Kidney glomerular epithelial cell (primary cell): ENCODE data around the gene KCNK10.

Experiments
- DNase-seq: peaks from one replicate; lab custom pipeline; 2025; lab: John Stamatoyannopoulos, UW

Gene KCNK10, protein sequence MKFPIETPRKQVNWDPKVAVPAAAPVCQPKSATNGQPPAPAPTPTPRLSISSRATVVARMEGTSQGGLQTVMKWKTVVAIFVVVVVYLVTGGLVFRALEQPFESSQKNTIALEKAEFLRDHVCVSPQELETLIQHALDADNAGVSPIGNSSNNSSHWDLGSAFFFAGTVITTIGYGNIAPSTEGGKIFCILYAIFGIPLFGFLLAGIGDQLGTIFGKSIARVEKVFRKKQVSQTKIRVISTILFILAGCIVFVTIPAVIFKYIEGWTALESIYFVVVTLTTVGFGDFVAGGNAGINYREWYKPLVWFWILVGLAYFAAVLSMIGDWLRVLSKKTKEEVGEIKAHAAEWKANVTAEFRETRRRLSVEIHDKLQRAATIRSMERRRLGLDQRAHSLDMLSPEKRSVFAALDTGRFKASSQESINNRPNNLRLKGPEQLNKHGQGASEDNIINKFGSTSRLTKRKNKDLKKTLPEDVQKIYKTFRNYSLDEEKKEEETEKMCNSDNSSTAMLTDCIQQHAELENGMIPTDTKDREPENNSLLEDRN

DNA sequence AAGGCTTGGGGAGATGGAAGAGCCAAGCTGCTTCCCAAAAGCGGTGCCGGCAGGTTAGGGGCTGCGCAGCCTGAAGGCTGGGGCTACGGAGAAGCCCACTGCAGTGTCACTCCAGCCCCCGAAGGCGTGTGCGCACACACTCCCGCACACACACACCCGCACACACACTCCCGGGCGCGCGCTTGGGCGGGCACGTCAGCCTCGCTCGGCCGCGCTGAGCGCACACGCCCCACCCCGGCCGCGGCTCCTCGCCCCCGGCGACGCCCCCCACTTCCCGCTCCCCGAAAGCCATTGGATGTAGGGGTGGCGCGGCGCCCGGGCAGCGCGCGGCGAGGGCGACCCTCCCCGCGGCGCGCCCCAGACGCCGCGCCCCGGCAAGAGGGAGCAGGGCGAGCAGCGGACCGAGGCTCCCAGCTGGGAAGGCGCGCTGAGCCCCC is at the start of gene KCNK10:
KCNK10 (minus strand) TSS at position 184 of the 437 bp plus-strand sequence. CDS start 471 bp downstream, outside the sequence.
- DNase-seq: no peak

DNA sequence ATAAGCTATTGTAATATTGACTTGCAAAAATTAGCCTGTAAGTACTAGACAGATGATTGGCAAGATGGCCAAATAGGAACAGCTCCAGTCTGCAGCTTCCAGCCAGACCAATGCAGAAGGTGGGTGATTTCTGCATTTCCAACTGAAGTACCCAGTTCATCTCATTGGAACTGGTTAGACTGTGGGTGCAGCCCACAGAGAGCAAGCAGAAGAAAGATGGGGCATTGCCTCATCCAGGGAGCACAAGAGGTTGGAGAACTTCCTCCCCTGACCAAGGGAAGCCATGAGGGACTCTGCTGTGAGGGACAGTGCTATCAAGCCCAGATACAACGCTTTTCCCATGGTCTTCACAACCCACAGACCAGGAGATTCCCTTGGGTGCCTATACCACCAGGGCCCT is 46.4 kb upstream of the KCNK10 start:
- DNase-seq: no peak

DNA sequence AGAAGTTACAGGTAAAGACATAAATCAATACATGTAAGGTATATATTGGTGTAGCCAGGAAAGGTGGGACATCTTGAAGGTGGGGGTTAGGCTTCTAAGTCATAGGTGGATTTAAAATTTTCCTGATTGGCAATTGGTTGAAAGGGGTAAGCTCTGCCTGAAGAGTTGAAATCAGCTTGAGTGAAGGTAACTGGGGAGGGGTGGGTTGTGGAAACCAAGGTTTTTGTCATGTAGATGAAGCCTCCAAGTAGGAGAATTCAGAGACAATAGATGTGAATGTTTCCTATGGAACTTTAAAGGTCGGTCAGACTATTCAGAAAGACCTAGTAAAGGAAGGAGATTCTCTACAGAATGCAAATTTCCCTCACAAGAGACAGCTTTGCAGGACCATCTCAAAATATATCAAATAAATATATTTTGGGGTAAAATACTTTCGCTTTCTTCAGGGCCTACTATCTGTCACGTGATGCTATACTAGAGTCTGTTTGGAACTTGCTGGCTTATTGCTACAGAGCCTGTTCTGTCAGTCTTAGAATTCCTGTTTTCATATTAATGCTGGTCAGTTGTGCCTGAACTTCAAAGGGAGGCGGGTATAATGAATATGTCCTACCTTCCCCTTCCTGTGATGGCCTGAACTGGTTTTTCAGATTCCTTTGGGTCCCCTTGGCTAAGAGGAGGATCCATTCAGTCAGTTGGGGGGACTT is 41.8 kb upstream of the KCNK10 start:
- no peak for DNase-seq

DNA sequence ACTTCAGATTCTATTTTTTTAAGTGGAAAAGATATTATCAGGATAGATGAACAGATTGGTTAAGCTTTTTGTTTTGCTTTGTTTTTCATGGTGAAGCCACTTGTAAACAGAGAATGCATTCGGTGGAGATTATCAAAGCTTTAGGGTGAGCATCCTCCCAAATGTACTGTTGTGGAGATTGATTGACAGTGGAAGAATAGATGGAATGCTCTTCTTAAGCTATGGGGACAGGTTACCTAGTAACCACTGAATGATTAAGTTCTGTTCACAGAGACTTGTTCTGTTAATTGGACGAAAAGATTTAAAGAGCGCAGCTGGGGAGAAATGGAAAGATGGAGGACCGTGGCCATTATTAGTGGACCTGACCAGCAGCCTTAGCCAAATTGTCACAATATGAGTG is 40.6 kb upstream of the KCNK10 start:
- no peak for DNase-seq

DNA sequence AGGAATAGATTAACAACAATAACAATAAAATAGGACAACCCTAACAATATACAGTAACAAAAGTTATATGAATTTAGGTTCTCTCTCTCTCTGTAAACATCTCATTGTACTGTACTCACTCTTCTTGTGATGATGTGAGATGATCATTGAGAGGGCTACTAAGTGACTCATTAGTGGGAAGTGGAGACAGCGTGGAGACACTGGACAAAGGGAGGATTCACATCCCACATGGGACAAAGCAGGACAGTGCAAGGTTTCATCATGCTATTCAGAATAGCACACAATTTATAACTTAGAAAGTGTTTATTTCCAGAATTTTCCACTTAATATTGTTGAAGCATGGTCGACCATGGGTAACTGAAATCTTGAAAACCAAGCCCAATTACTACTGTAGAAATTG is 36.4 kb upstream of the KCNK10 start:
- DNase-seq: no peak

DNA sequence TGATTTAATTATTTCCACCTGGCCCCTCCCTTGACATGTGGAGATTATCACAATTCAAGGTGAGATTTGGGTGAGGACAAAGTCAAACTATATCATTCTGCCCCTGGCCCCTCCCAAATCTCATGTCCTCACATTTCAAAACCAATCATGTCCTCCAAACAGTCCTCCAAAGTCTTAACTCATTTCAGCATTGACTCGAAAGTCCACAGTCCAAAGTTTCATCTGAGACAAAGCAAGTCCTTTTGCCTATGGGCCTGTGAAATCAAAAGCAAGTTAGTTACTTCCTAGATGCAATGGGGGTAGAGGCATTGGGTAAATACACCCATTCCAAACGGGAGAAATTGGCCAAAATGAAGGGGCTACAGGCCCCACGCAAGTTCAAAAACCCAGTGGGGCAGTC is 31.3 kb upstream of the KCNK10 start:
- no peak for DNase-seq

DNA sequence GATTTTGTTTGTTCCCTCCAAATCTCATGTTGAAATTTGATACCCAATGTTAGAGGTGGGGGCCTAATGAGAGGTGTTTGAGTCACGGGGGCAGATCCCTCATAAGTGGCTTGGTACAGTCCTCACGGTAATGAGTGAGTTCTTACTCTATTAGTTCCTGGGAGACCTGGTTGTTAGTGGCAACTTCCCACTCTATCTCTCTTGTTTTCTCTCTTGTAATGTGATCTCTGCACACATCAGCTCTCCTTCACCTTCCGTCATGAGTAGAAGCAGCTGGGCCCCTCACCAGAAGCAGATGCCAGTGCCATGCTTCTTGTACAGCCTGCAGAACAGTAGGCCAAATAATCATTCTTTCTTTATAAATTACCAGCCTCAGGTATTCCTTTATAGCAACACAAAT is 29.6 kb upstream of the KCNK10 start:
- DNase-seq: no peak

DNA sequence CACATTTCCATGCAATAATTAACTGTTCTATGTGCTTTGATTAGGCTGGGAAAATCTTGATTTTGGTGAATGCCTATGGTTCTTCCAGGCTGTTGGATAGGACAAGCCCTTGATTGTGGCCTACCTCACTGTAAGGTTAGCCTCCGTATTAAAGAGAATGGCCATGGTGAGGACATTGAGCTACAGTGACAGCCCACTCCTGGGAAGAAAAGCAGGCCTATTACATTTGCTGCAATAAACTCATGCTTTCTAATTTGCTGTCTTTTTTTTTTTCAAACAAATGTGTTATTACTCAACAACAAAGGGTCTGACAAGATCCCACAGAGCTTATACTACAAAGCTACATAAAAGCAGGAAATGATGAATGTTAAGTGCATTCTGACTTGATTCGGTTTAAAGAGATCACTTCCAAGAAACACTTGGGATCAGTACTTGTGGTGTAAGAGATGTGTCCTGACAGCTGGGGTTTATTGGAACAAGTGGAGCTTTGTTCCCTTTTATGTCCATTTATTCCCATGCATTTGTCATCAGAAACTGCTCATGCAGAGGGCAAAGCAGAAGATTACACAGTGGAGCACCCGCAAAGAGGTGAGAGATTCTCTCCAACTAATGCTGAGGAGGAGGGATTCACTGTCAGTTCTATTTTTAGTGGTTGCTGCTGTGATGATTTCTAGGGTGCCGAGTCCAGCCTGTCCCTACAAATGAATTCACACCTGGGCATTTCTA is 29.1 kb upstream of the KCNK10 start:
- no peak for DNase-seq

DNA sequence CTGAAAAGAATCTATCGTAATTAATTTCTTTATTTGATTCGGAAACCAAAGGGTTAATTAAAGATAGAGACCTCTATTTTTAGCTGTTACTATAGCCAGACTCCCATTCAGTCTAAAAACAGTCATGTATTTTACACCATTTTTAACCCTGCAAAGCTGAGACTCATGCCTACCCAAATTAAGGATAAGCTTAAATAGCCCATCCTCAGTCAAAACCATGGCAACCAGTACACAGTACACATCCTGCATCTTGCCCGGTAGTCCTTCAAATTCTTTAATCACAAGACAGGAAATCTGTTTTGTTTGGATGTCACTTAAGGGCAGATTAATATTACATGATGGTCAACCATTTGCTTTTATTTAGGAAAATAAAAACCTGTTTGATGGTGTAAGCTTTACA is 25.5 kb upstream of the KCNK10 start:
- no peak for DNase-seq

DNA sequence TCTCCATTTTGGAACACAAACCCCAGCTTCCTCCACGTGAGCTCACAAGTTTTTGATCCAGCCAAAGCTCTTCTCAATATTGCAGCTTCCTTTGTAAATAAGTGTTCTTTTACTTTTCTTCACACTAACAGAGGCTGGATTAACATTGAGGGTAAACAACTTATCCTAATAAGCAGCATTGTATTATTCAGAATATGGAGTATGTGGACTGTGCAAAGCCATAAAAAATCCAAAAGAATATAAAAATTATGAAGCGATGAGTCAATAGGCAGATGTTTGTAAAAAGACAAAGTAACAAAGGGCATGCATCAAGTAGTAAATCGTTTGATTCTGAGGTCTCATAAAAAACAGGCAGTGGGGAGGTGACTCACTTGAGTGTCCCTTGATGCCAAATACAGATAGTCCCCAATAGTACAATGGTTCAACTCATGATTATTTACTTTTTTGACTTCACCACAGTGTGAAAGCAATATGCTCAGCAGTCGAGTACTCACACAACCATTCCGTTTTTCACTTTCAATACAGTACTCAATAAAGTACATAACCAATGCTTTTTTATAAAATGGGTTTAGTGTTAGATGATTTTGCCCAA is 23.1 kb upstream of the KCNK10 start:
- DNase-seq: no peak

DNA sequence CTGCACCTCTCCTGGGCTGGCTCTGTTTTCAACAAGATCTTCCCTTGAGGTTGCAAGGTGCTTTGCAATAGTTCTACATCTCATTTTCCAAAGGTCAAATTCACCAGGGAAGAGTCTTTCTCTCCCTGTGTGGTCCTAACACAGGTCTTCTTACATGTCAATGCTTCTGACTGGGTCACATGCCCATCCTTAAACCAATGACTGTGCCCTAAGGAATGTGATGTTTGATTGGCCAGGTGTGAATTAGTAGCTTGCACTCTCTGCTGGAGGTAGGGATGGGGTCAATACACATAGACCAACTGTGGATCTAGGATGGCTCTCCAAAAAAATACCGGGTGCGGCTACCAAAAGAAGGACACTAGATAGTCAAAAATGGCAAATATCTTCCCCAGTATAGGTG is 19.9 kb upstream of the KCNK10 start:
- no peak for DNase-seq

DNA sequence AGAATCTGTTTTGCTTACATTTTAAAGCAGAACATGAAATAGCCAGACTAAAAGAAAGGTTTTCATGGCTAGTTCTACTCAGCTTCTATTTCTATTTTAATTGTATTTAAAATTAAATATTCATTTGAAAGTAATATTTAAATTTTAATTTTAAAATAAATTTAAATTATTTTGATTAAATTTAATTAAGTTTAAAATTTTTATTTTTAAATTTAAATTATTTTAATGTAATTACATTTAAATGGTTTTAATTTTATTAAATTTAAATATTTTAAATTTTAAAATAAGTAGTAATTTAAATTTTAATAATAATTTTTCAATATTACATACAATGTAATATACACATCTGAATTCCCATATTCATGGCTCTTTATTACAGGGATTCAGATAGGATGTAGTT is 17.3 kb upstream of the KCNK10 start:
- DNase-seq: no peak

DNA sequence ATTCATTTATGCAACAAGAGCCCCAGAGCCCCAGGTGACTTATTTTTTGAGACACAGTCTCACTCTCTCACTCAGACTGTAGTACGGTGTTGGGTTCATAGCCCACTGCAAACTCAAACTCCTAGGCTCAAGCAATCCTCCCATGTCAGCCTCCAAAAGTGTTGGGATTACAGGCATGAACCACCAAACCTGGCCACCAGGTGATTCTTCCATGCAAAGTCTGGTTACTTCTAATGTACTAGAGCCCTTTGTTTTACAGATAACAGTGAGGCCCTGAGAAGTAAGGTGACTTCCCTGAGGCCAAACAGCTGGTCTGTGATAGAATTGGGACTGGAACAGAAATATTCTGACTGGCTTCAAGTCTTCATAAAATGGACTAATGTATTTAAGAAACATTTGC is 10.0 kb upstream of the KCNK10 start:
- no peak for DNase-seq

DNA sequence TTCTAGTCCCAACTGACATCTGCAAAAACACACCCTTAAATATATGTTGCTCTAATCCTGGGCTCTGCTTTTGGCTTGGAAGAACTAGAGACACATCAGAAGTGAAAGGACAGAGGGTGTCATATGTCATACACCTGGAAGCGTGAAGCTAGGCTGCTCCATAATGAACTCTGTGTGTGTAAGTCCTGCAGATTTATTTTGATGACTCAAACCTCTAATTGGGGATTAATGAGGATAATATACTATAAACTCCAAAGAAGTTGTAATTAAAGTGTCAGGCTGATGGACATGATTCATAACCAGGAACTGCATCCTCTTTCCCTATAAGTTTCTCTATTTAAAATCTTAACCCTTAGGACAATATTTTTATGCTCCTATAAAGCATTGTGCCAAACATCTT is 4.4 kb upstream of the KCNK10 start:
- no peak for DNase-seq

DNA sequence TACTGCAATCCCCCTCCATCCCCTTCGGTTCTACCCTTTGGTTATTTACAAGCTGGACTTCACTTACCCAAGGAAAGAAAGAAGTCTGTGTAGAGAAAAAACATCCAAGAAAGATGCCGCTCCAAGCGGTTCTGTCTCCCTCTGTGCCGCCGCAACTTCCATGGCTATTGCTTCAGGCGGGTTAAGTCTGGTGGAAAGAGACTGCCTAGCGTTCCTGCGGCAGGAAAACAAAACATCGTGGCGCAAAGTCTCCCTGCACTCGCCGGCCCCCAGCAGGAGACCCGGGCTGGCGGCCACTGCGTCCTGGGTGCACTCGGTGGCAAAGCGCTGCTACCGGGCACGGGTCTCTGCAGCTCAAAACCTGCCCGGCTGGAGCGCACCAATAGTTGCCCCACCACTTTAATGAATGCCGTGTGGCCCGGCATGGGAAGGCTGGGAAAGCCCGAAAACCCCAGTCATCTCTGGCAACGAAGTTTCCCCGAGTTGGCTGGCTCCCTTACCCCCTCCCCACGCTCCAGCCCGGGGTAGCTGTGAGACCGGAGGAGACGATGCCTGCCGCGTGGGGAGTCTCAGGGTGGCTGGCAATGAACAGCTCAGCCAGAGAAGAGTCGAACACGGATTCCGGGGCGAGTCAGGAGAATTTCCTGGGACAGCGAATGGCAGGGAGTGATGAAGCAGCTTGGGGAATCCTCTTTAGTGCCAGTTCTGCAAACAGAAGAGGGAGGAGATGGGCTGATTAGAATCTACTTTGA is 3.5 kb upstream of the KCNK10 start:
- no peak for DNase-seq

DNA sequence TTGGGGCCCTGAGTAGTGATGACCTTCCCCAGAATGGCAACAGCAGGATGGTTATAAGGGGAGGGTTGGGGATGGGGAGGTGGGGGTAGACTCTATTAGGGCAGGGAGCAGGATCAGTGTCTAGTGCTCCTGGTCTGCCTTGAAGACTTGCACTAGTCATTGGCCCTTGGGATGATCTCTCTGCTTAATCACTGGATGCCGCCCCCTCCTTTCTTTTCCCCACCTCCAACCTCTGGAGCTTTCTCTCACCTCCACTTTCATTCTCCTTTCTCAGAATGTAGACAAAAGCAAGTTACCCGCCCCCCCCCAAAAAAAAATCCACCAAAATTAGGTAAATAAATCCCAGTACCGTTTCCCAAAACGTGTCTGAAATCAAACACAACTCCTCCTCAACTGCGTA is 2.8 kb upstream of the KCNK10 start:
- no peak for DNase-seq

DNA sequence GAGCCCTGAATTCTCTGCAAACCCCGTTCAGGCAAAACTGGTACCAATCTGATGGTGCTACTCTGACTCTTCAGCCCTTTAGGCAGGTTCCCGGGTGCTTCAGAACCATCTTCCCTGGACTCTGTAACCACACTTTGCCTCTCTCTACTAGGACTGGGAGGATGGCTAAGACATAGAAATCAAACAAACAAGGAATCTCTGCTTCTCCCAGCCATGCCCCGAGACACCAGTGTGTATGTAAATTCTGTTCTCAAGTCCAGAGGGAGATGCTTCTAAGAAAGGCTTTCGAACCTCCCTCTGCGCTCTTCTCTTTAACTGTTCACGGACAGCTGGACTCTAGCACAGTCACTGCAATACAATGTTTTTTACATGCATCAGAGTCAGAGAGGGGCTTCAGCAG is 1.9 kb upstream of the KCNK10 start:
- no peak for DNase-seq

DNA sequence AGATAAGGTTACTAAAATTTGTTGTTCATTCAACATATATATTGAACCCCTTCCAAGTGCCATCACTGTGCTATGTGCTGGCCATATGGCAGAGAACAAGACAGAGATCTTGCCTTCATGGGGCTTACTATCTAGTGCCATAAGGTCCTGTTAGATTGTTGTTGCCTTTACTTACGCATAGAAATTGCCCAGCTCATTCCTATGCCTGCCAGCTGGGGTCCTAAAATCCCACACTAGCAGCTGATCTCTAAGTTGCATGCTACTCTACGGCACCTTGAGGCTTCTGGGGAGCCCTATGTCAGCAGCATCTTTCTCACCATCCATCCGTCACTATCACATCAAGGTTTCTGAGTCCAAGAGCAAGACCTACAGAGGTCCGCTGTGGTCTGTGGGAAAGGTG is 1.4 kb upstream of the KCNK10 start:
- no peak for DNase-seq

DNA sequence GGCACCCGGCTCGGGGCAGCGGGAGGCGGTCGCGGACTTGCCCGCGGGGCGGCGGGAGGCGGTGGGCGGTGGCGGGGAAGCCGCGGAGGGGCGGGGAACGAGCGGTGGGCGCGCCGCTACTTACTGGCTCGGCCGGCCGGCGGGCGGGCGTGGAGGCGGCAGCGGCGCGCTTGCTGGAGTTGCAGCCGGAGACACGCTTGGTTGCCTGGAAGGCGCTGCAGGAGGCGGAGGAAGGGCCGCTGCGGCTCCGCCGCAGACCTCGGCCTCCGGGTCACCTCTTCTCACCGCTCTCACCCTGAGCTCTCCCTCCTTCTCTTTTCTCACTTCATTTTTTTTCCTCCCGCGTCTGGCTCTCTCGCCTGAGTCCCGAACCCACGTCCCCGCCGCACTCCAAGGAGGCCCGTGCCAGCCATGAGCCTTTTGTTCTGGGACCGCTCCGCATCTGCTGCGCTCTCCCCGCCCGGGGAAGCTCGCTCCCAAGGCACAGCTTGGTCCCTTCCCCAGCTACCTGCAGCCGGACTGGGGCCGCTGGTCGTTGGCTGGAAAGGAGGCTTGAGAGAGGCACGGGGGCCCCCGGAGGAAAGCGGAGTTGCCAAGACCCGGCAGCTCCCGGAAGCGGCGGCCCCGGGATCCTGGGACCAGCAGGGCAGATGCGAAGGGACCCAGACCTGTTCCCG is 592 bp upstream of the KCNK10 start:
- peak; percentile 9 for DNase-seq

DNA sequence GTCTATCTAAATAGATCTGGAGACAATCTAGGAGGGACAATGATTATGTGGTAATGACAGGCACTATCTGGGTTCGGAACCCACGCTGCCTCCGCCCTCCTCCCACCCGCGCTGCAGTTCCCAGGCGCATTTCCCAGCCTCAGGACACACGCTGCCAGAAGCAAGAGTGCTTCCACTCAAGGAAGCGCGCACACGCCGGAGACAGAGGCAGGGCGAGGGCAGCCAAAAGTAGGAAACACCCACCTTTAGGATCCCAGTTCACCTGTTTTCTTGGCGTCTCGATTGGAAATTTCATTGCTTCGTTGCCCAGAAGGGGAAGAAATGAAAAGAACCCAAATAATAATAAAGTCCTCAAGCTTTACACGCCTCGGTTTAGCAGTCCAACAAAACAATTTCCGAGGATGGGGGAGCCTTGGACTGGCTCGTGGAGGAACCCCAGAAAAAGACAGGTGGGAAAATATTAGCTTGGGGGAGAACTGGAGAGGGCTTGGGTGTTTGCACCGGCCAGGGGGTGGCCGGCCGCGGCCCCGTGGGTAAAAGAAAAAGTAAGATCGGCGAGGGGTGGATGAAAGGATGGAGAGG is 474 bp downstream of the KCNK10 start:
- no peak for DNase-seq
